Measurements from ENCODE around the gene CCDC30.
A peak's percentile ranks its signal among the peaks of the same experiment; 100 is the strongest.

Gene CCDC30

DNA sequence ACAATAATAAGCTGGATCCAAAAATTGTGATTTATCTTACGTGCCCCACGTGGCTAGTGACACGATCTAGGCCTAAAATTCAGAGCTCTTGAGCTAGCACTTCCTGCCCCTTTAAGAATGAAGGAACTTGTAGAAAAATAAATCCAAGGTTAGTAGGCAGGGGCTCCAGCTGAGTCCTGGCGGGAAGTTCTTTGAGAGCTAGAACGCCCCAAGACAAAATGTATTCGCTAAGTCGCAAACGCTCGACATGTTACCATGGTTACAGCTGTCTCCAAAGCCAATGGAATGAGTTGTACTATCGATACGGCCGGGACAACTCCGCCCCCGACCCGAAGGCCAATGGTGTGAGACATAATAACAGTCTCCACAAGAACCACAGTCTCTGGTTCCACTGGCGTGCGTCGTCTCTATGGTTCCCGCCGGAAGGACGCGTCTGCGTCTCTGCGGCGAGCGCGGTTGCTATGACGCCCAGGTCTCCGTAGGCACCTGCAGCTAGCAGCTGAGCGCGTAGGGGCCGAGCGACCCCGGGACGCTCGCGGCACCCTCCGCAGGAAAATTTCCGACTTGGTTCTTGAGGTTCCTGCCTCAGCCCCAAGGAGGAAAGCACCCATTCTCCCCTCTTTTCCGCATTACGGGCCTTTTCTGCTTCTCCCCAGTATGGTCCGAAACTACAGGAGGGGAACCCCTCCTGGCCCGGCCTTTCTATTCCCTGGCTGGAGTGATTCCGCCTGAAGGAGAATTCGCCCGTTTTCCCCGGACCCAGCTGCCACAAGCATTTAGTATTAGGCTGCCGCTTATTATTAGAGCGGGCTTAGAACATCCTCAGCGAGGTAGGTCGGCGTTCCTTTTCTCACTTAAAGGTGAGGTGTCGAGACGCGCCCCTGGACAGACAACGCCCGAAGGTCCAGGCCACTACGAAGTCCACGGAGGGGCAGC is at the start of gene CCDC30:
TSS of gene CCDC30 (plus strand) at position 459 of the 936 bp plus-strand sequence. CDS start 17,266 bp downstream, outside the sequence.
- peak; percentile 98 for DNase-seq

DNA sequence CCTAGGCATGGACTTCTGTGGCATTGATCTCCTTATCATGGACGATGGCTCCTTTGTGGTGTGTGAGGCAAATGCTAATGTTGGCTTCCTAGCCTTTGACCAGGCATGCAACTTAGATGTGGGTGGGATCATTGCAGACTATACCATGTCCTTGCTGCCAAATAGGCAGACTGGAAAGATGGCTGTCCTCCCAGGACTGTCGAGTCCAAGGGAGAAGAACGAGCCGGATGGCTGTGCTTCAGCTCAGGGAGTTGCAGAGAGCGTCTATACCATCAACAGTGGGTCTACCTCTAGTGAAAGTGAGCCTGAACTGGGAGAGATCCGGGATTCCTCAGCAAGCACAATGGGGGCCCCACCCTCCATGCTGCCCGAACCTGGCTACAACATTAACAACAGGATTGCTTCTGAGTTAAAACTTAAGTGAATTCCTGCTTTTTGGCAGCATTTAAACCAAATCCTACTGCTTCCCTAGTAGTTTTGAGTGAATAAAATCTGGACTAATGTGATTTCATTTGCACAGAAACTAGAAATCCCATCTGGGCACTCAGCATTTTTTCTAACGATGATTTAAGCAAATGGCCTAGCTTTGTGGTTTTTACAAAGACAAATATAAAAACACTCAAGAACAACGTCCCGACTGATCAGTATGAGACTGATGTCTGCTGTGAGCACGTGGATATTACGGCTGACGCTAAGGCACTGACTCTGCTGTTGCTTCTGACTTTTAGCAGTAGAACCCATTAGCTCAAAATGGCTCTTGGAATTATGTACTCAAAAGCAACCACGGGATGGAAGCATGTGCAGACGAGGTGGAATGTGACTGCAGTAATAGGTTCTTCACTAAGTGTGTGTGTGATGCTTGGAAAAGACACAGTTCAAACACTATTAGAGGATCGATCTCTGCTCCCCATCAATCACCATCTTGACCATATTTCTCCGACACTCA is 48.3 kb upstream of the CCDC30 start:
- no peak for DNase-seq

DNA sequence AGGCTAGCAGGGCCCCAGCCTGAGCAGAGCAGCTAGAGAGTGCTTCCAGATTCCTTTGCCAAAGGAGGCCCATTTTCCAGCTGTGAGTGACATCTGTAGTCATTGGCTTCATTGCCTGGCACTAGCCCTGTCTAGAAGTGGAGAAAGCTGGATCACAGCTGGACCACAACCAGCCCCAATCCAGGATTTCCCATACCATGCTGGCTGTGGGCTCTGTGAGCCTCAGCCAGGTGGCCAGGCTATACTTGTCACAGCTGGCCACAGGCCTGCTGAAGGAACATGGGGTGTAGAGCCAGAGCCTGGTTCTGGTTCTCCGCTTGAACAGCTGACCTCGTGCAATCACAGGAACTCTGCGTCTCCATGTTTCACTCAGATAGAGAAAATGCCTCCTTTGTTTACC is 45.9 kb upstream of the CCDC30 start:
- DNase-seq, result no peak

DNA sequence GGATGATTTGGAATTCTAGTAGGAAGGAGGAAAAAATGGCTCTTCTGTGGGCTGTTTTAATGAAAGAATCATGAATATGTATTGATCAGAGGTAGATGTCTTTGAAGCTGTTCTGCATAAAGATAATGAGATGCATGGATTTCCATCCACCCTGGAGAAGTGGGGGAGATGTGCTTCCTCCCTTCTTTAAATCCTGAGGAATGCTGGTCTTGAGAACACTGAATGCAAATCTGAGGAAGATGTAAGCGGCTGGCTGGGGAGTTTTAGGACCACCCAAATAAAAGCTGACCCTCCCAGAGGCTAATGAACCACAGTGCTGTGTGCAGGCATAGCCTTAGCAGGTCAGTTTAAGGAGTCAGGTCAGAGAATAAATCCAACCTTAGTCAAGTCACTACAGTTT is 44.6 kb upstream of the CCDC30 start:
- DNase-seq, result no peak

DNA sequence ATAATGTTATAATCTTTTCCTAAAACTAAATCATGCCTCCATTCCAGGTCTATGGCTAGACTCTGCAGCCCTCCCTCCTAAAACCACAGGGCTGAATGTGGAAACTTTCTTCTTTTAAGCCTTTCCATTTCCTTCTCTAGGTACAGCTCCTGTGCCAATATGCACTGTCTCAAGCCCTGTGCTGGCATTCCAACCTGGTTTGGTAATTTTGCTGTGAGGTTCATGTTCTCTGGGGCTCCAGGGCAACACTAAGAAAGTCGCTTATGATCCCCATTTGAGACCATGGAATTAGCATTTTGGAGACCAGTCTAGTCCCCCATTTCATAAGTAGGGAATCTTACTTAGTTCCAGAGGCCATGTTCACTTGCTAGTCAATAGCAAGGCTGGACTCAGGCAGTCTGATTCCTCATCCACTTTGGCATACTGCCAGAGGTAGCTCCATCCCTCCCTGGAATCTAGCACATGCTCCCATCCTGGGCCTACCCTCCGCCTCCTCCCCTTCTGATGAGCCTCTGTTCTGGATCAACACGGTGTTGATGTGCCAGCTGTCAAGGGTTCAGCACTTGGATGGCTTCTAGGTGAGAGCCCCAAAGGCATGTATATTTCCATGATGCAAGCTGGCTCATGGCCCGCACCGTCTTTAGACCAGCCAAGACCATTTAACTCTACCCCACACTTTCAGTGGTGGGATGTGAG is 43.8 kb upstream of the CCDC30 start:
- peak; percentile 23 for DNase-seq

DNA sequence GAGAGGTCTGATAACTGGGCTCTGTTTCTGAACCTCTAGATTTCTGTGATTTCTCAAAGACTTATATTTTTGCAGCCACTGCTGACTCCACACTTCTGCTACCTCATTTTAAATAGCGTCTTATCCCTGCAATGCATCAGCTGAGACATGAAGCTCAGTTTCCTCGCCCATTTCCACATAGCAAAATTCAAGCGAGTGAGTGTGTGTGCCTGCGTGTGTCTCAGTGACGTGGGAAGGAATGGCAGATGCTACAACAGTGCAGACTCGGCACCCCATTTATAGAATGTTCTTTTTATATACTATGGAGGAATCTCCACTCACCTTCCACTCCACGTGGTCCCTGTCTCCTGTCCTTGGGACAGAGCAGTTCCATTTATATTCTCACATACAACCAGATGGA is 43.0 kb upstream of the CCDC30 start:
- no peak for DNase-seq

DNA sequence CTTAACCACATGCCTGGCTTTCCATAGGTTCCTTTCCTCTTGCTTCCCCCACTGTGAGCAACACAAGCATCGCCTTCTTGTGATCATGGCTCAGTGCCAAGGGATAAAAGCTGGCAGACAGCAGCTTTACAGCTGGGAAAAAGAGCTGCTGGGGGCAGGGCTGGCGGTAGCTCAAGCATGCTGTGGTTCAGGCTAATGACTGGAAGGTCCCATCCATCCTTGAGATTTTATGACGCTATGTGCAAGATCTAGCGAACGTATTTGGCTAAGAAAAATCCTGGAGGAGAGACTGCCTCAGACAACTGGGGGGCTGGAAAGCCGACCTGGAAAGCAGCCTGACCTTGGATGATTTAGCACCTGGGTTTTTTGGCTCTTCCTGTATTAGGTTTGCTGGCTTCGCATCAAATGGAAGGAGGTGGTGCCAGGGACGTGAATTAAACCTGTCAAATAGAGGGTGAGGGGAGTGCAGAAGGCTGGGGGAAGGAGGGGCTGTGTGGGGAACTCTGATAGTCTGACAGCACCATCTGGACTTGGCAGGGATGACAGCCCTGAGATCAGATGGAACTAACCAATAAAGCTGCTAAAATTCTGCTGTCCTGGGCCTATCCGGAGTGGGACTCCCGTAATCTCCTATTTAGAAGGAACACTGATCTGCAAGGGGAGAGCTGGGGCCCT is 42.0 kb upstream of the CCDC30 start:
- DNase-seq, result peak; percentile 98

DNA sequence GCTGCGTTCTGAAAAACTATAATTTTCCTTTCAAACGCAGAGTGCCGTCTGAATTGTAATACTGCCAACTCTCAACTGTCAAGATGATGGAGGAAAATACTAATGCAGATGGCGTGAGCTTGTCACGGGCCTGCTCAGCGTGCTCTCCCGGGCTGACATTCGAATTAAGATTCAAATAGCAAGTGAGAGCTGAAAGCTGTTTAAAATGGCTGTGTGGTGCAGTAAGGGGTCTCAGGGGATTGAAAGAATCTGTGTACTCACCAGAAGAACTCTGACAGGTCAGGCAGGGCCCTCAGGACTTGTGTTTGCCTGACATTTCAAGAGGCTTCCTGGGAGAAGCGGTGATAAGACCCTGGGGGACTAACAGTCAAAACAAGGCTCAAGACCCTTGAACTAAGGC is 40.3 kb upstream of the CCDC30 start:
- DNase-seq, result peak; percentile 17

DNA sequence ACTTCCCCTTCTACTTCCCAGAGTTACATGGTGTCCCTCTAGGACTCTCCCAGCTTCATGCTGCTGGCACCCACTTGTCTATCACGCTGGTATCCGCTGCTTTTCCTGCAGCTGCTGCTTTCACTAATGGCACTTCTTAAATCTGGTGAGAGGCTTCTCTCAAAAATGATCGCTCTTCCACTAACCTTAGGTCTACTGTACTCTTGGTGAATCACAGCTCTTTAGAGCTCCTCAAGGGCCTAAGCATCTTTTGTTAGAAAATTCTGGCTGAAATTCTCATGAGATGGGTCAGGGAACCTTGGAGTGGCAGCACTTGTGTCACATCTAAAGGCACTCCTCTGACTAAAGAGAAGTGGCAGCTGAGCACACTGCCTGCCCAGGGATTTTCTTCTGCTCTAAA is 39.4 kb upstream of the CCDC30 start:
- no peak for DNase-seq

DNA sequence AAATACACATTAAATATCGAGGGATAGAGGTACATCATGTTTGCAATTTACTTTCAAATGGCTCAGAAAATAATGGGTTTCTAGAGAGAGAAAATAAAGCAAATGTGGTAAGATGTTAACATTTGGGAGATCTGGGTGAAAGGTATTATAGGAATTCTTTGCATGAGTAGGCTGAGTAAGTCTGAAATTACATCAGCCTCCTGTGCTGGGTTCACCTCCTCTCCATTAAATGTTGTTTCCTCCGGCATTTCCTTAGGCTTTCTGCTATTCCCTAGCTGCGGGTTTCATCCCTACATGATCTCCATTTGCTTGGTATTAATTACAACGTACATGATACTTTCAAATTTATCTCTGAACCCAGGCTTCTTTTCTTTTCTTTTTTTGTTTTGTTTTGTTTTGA is 38.9 kb upstream of the CCDC30 start:
- DNase-seq, result peak; percentile 54

DNA sequence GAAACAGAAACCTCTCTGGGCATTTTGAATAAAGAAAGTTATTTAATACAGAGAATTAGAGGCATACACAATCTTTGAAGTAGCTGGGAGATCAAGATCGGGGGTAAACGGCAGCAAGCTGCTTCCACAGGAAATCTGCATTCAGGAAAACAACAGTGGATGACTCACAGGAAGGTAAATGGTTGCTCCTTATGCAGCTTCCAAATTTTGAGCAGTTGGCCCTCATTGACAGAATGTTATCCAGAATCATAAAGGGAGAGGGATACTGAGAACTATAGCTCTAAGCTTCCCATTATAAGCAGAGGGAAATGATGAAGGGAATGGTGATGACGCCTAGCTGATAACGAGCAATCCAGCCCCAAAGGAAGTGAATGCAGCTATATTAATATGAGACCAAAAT is 35.8 kb upstream of the CCDC30 start:
- no peak for DNase-seq

DNA sequence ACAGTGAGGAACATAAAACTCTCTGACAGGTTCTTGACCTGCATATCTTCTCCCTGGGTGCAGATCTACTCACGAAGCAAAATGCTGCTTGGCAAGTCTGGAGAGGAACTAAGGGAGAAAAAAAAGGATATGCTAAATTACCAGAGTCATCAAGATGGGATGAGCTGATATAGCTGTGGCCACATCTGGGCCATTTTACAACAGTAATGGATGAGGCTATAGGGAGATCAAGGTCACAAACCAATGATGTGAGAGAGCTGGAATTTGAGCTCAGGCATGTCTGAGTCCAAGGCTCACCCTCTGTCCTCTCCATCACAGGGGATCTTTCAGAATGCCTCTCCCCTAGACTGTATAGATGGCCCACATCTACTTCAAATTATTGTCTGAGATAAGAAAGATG is 33.5 kb upstream of the CCDC30 start:
- DNase-seq, result peak; percentile 33

DNA sequence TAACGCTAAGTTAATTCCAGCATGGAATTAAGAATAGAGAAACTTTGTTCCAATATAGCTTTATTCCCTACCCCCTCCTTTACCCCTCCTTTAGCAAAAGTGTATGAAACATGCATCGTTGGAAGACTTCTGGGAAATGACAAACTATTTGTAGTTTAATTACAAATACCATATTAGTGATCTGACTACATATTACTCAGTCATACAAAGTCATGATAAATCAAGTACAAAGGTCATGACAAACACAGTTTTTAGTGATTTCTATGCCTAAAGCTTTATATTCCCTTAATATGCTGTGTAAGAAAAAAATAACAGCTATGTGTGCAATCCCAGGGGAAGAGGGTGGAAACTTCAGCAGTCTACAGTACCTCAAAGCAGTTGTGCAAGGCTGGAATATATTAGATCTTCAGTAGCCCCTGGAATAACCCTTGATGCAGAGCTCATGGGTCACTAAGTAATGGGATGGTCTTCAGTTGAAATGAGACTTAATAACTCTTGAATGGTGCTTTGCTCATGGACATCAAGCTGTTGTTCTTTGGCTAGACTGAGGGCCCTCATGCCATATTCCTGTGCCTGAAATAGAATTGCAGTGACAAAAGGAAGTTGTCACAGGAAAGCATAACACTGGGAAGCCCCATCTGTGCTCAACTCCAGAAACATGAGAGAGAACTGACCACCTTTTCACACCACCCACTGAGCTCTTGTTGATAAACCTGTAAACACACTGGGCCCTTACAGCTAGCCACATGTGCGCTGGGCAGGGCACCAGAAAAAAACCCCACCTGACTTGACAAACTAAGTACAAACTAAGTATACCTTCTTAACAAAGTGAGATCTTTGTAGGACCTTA is 32.6 kb upstream of the CCDC30 start:
- DNase-seq, result peak; percentile 48

DNA sequence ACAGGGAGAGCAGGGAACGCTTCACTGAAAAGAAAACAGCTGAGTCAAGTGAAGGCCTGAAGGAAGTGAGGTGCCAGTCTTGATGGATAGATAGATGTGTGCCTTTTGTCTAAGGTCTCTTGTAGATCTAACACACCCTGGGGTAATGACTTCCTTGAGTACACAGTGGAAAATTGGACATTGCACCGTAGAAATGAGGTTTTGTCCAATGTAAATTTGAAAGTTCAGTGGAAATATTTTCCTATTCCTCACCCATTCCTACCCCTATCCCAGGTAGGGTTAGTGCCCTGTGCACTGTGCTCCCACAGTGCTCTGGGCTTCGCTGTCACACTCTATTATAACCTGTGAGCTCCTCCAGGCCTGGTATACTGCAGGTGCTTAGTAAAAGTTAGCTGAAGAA is 31.6 kb upstream of the CCDC30 start:
- no peak for DNase-seq

DNA sequence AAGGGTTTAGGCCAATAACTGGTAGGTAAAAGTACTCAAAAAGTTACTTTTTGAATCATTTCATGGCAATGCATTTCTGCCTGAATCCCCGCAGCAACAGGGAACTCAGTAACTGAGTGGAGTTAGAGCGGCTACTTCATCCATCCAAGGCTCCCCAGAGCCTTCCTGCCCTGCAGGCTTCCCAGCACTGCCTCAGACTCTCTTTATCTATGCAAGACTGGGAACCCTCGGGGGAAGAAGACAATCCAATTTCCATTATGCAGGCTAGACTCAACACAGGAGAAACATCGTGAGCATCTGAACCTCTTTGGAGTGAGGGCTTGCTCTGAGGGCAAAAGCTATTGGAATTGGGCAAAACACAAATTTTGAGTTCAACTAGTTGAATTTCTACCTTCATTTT is 30.4 kb upstream of the CCDC30 start:
- no peak for DNase-seq

DNA sequence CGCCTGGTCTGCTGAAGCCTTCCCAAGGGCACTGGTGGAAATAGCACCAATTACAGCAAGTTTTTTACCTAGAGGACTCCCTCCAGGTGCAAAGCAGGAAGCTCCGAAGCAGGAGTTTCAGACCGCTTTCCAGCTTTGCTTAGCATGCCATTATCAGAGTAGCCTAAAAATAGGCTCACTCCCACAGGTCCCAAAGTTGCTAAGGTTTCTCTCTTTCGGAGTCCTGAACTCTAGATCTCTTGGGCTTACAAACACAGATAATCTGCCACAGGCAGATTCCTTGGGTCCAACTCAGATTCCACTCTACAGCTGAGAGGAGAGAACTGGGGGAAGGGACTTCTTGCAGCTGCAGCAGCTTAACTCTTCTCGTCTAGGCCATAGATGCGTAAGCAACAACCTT is 29.7 kb upstream of the CCDC30 start:
- no peak for DNase-seq

DNA sequence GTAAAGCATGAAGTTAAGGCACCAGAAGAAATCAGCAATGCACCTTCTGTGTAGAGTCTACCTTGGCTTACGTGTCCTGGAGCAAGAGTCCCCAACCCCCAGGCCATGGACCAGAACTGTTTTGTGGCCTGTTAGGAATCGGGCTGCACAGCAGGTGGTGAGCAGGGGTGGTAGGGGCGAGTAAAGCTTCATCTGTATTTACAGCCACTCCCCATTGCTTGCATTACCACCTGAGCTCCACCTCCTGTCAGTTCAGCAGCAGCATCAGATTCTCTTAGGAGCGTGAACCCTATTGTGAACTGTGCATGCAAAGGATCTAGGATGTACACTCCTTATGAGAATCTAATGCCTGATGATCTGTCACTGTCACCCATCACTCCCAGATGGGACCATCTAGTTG is 28.7 kb upstream of the CCDC30 start:
- no peak for DNase-seq

DNA sequence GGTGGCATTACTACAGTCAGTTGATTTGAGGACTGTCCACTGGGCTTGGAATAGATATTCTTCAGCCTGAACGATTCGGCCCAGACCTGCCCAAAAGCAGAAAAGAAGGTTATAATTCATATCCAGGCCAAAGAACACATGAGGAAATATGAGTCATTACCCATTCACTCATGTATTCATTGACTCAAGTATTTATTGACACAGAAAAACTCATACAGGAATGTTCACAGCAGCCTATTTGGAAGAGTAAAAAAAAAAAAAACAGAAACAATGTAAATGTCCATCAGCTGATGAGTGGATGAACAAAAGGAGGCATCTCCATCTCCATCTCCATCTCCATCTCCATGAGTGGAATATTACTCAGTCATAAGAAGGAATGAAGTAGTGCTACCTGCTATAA is 23.1 kb upstream of the CCDC30 start:
- DNase-seq, result peak; percentile 75

DNA sequence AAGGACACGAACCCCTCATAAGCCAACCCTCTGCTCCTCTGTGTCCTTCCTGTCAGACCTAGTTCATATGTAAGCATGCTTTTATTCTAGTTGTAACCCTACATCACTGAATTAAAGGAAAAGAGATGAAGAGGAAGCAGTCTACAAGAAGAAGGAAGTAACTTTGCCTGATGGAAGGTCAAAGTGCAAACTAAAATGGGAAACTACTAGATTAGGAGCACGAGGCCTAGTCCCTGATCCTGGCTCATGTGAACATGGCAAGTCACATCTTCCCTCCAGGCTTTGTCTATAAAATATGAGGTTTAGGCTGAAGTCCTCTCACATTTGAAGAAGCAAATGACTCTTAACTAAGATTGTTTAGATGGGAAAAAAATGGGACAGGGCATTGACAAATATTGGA is 20.4 kb upstream of the CCDC30 start:
- no peak for DNase-seq

DNA sequence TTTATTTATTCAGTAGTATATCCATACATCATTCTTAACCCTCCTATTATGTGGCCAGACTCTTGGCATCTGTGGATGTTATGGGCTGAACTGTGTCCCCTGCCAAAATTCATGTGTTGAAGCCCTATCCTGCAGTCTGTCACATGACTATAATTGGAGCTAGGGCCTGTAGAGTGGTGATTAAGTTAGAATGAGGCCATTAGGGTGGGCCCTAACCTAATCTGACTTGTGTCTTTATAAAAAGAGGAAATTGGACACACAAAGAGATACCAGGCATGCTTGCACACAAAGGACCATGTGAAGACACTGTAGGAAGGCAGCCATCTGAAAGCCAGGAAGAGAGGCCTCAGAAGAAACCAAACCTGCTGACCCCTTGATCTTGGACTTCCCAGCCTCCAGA is 13.8 kb upstream of the CCDC30 start:
- no peak for DNase-seq

DNA sequence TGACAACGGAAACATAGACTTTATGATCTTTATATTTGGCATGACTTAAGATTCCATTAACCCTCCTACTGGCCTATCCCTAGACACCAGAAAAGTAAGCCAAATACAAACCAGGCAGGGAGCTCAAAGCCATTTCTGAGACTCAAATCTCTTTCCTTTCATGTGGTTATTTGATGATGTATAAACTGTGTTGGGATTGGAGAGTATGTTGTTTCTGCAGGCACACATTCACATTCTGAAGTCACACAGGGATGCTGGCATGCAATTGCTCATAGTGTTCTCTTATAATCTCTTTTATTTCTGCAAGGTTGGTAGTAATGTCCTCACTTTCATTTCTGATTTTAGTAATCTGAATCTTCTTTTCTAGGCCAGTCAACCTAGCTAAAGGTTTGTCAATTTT is 13.0 kb upstream of the CCDC30 start:
- DNase-seq, result no peak

DNA sequence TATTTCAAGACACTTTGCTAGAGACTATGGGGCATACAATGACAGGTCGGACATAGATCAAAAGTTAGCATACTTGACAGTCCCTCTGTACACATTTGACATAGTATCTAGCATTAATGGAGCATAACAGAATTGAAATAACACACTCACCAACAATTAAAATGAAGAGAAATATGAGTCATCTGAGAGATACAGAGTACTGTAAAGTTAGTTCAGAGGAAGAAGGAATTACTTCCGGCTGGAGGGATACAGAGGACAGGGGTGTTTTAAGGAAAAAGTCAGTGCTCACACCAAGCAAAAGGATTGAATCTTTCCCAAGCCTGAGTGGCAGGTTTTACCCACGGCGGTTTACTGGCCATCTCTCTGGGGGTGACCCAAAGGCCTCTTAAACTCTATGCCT is 9.7 kb upstream of the CCDC30 start:
- no peak for DNase-seq

Measured in fibroblast of skin of right quadriceps (primary cell).